ENCODE results near the gene C22orf23. TPM values are rescaled to one million over a fixed set of nuclear protein-coding genes. Genes with fewer than 3 reads are reported as not detected.

The C22orf23 gene
- total and polyA plus RNA-seq, 2 of the 13 experiments (the other 11 are each of a cell fraction or from before 2014, with no cell fraction given): 0.21 to 0.24 TPM

GRCh38 chr22:37933711-37934376, 19.6 kb downstream of the C22orf23 start (continued):
- TF ChIP-seq ZNF124 (CRISPR knock-in tag; IDR thresholded peaks at IDR 0.05) (peak; percentile 84; the same call in 1 of the 2 replicates), SNAI1 (CRISPR knock-in tag; IDR thresholded peaks at IDR 0.05; ENCODE audit: borderline replicate concordance) (no peak), FOXP4 (CRISPR knock-in tag; IDR thresholded peaks at IDR 0.05) (peak; percentile 37; the same call in 1 of the 2 replicates), ZNF614 (CRISPR knock-in tag; IDR thresholded peaks at IDR 0.05; ENCODE audit: borderline replicate concordance) (peak; percentile 77; the same call in 1 of the 2 replicates), ZNF788 (CRISPR knock-in tag; IDR thresholded peaks at IDR 0.05; ENCODE audit: borderline replicate concordance) (peak; percentile 89; the same call in 1 of the 2 replicates), BORCS8-MEF2B (CRISPR knock-in tag; IDR thresholded peaks at IDR 0.05) (0 out of 2 replicates have a peak, but pooled peaks have one; percentile 24), ZBTB38 (CRISPR knock-in tag; IDR thresholded peaks at IDR 0.05) (peak; percentile 59; the same call in 1 of the 2 replicates), ZFP91 (CRISPR knock-in tag; IDR thresholded peaks at IDR 0.05; ENCODE audit: borderline replicate concordance) (peak; percentile 81), MXD3 (CRISPR knock-in tag; IDR thresholded peaks at IDR 0.05) (peak; percentile 82; the same call in 1 of the 2 replicates), PHF20 (CRISPR knock-in tag; IDR thresholded peaks at IDR 0.05) (no peak), ZNF768 (CRISPR knock-in tag; IDR thresholded peaks at IDR 0.05) (peak; percentile 74), ZBTB26 (CRISPR knock-in tag; IDR thresholded peaks at IDR 0.05; ENCODE audit: borderline replicate concordance) (0 out of 2 replicates have a peak, but pooled peaks have one; percentile 27), ZNF782 (CRISPR knock-in tag; IDR thresholded peaks at IDR 0.05; ENCODE audit: borderline replicate concordance) (0 out of 2 replicates have a peak, but pooled peaks have one; percentile 72), ATF4 (CRISPR knock-in tag; IDR thresholded peaks at IDR 0.05) (no peak), SMAD3 (CRISPR knock-in tag; IDR thresholded peaks at IDR 0.05) (0 out of 2 replicates have a peak, but pooled peaks have one; percentile 51), ZNF44 (CRISPR knock-in tag; IDR thresholded peaks at IDR 0.05) (no peak), ZNF580 (CRISPR knock-in tag; IDR thresholded peaks at IDR 0.05; ENCODE audit: borderline replicate concordance, low read depth) (peak; percentile 51; the same call in 1 of the 2 replicates), HOXA5 (CRISPR knock-in tag; IDR thresholded peaks at IDR 0.05) (peak; percentile 72; the same call in 1 of the 2 replicates), ELF3 (CRISPR knock-in tag; IDR thresholded peaks at IDR 0.05) (peak; percentile 53; the same call in 1 of the 2 replicates), SMARCC2 (IDR thresholded peaks at IDR 0.05) (no peak), ZNF570 (CRISPR knock-in tag; IDR thresholded peaks at IDR 0.05; ENCODE audit: borderline replicate concordance) (no peak), ZNF652 (CRISPR knock-in tag; IDR thresholded peaks at IDR 0.05; ENCODE audit: borderline replicate concordance, low read depth) (peak; percentile 27; the same call in 1 of the 2 replicates), ZFX (CRISPR knock-in tag; IDR thresholded peaks at IDR 0.05; ENCODE audit: low read depth) (peak; percentile 62; the same call in 1 of the 2 replicates)

All from HepG2 (cell line).